Lung (tissue), 12 donors: ENCODE measurements around the gene GLYATL1. TPM values are rescaled to one million over a fixed set of nuclear protein-coding genes. Genes with fewer than 3 reads are reported as not detected.

Experiments
- ATAC-seq: fragments of 200-7000 bp; cut with Tn5 transposase; one replicate; pipeline ENCODE4 v1.9.1; 2020; ENCODE audit warnings: moderate number of reproducible peaks; ENCODE audit not compliant: insufficient read depth, low FRiP score
- DNase-seq, 3 donors: peaks; one replicate each; pipeline ENCODE4 v3.0.0-alpha.2; 2013 to 2017
- H3K27ac ChIP-seq, 2 donors: one replicate each; pipeline ENCODE4 v1.5.1; 2013; ENCODE audit warnings: mild to moderate bottlenecking in 2 of 2, moderate library complexity in 2 of 2, control low read depth in 1 of 2, inconsistent platforms in 1 of 2, low read depth in 1 of 2, low read length in 1 of 2
- H3K27me3 ChIP-seq, 3 donors: one replicate each; pipeline ENCODE4 v1.5.1; 2013; ENCODE audit warnings: low read length in 2 of 3; ENCODE audit not compliant: control insufficient read depth in 3 of 3, insufficient read depth in 3 of 3
- H3K36me3 ChIP-seq, 4 donors: one replicate each; pipeline ENCODE4 v1.5.1; 2013; ENCODE audit warnings: low read length in 4 of 4, mild to moderate bottlenecking in 1 of 4, moderate library complexity in 1 of 4; ENCODE audit not compliant: control insufficient read depth in 4 of 4, insufficient read depth in 4 of 4
- H3K4me1 ChIP-seq, 5 donors: one replicate each; pipeline ENCODE4 v1.5.1; 2013; ENCODE audit warnings: low read length in 5 of 5, mild to moderate bottlenecking in 2 of 5, moderate library complexity in 1 of 5; ENCODE audit not compliant: control insufficient read depth in 5 of 5, insufficient read depth in 5 of 5
- H3K4me3 ChIP-seq: one replicate; pipeline ENCODE4 v1.5.1; 2013; ENCODE audit warnings: mild to moderate bottlenecking, control low read depth, moderate library complexity
- H3K9ac ChIP-seq, 2 donors: one replicate each; pipeline ENCODE4 v1.5.1; 2013; ENCODE audit warnings: low read length in 2 of 2, control low read depth in 1 of 2; ENCODE audit not compliant: insufficient read depth in 1 of 2
- H3K9me3 ChIP-seq, 4 donors: one replicate each; pipeline ENCODE4 v1.5.1; 2013; ENCODE audit warnings: low read length in 3 of 4, mild to moderate bottlenecking in 1 of 4, moderate library complexity in 1 of 4; ENCODE audit not compliant: control insufficient read depth in 4 of 4, insufficient read depth in 3 of 4
- WGBS, 2 donors: extraction: QIAGEN DNeasy Blood & Tissue Kit; methylation state at CpG; one replicate each; pipeline ENCODE4 v1.1.7; 2013; 5-methylcytosine and 5-hydroxymethylcytosine counted together
- polyA plus RNA-seq, 2 donors: library from polyadenylated mRNA; stranded (reverse); fragments of 200-250 nt; gene quantifications; one replicate each; pipeline ENCODE4 v1.2.1, GENCODE V29; 2013
- total RNA-seq, 2 donors: library from RNA; depleted of rRNA in 1 of 2; stranded (reverse); fragments of >200 nt in 1 of 2; gene quantifications; one replicate each; pipeline ENCODE4 v1.2.1, GENCODE V29; 2014 to 2021
- TF ChIP-seq, protein P1 (sequence below): IDR thresholded peaks from 2 replicates; pipeline ENCODE4 v1.5.1; 2012; ENCODE audit warnings: mild to moderate bottlenecking; ENCODE audit errors: control extremely low read depth, extremely low read depth
- donor health status: control.
- donor health status: control.
- donor health status: Bipolar disorder and iron deficiency.
- donor health status: healthy.
- donor health status: DM: yes; HTN: yes; CAD: no.

The GLYATL1 gene
- total and polyA plus RNA-seq, 4 donors = 0.05 to 1.8 (median 0.31) TPM; not detected in 1

DNA sequence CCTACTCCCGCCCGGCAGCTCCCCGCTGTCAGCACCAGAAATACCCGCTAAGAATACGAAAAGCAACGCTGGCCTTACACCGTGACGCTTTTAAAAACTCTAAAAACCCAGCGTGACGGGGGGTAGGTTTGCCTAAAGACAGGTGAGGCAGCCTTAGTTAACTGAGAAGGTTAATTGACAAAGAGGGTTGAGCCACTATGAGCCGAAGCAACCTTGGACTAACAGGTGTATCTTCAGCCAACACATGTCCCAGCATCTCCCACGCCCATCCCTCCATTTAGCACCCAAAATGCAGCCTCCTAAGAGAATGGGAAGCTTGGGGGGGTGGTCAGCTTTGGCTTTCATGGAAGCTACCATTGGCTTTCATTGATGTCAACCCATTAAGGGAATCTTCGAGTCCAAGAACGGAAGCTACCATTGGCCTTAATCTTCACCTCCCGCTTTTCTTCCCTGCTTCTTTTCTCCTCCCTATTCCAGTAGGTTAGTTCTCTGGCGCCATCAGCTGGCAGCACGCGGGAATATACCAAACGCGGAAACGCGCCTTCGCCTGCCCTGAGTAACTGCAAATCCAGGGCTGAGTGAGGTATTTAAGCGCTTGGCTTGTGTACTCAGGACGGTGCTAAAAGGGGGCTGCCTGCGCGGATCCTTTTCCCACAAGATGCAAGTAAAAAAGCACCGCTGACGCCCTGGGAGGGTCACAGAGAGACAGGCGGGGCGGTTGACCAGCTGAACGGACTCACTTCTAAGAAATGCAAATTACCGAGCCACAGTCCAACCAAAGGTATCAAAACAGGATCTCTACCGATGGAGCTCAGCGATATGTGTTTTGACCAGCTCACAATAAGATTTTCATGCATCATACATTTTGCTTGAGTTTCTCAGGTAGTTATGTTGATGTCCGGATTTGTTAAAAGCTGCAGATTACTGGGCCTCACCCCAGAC is 38.5 kb upstream of the GLYATL1 start:
- no peak overlapping the region for H3K27ac ChIP-seq
- peak overlapping the region in 1 of 2 donors; percentile 38 for H3K9ac ChIP-seq
- H3K27me3 ChIP-seq = no peaks in the 10 kb centered on the region
- whole genome bisulfite sequencing, 2 donors = 28 to 34% methylated on average over 36 of the region's 36 CpGs
- ATAC-seq (peak; percentile 61), DNase-seq (peak; percentile 86 to 89 (median 89))
- no peaks in the 10 kb centered on the region for H3K9me3 ChIP-seq
- no peak overlapping the region for H3K4me3 ChIP-seq
- no peaks in the 10 kb centered on the region for H3K36me3 ChIP-seq
- TF ChIP-seq, protein P1, sequence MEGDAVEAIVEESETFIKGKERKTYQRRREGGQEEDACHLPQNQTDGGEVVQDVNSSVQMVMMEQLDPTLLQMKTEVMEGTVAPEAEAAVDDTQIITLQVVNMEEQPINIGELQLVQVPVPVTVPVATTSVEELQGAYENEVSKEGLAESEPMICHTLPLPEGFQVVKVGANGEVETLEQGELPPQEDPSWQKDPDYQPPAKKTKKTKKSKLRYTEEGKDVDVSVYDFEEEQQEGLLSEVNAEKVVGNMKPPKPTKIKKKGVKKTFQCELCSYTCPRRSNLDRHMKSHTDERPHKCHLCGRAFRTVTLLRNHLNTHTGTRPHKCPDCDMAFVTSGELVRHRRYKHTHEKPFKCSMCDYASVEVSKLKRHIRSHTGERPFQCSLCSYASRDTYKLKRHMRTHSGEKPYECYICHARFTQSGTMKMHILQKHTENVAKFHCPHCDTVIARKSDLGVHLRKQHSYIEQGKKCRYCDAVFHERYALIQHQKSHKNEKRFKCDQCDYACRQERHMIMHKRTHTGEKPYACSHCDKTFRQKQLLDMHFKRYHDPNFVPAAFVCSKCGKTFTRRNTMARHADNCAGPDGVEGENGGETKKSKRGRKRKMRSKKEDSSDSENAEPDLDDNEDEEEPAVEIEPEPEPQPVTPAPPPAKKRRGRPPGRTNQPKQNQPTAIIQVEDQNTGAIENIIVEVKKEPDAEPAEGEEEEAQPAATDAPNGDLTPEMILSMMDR = peak; percentile 21
- peaks cover 0 to 6% (median 0%) of the 10 kb centered on the region in 5 donors for H3K4me1 ChIP-seq

- no peak overlapping the region for H3K4me3 ChIP-seq
- H3K27me3 ChIP-seq = peaks cover 0 to under 1% (median 0%) of the 10 kb centered on the region in 3 donors
- peaks cover 0 to under 1% (median 0%) of the 10 kb centered on the region in 4 donors for H3K9me3 ChIP-seq
- H3K27ac ChIP-seq = no peak overlapping the region
- H3K36me3 ChIP-seq = no peaks in the 10 kb centered on the region
- ATAC-seq (no peak), DNase-seq (no peak)
- no peak overlapping the region for H3K9ac ChIP-seq
- 83 to 84% methylated on average over 1 of the region's 1 CpG for WGBS, 2 donors
- TF ChIP-seq, protein P1 = no peak
- peaks cover 0 to 6% (median 0%) of the 10 kb centered on the region in 5 donors for H3K4me1 ChIP-seq
Measured at GRCh38 chr11:58902881-58903280, 36.4 kb upstream of the GLYATL1 start.

DNA sequence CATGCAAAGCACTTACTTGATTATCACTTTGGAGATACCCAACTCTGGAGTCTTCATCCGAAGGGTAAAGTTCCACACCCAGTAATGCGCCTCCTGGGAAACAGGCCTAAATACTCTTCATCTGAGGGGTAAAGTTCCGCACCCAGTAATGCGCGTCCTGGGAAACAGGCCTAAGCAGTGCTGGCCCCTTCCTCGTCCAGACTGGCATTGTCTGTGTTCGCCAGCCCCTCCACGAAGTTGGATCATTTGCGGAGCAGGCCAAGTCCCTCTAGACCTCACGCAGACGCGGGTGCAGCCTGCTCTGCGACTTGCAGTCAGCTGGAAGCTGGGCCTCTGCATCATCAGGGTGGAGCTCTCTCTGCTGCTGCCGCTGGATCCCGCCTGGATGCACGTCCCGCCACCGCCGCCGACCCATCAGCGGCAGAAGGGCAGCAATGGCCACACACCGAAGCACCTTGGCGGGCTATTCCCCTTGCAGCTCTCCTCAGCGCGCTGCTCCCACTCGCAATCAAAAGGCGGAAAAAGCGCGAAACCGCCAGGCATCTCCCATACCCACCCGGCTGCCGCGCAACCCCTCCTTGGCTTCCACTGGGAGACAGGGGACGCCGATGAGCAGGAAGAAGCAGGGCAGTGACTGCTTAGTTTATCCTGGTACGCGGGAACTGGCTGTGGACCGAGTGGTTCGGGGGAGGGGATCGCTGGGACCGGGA is 34.1 kb upstream of the GLYATL1 start:
- Histone ChIP-seq H3K9ac (peak overlapping the region in 1 of 2 donors; percentile 3), H3K27ac (no peak overlapping the region)

More for the DNA sequence above, 34.1 kb upstream of the GLYATL1 start:
- peaks cover 0 to 6% (median 0%) of the 10 kb centered on the region in 5 donors for H3K4me1 ChIP-seq
- ATAC-seq (no peak), DNase-seq (peak; percentile 69 to 72 (median 69))
- TF ChIP-seq, protein P1 = no peak
- 8 to 9% methylated on average over 41 of the region's 41 CpGs for WGBS, 2 donors
- H3K36me3 ChIP-seq = no peaks in the 10 kb centered on the region
- peaks cover 0 to 2% (median 0%) of the 10 kb centered on the region in 4 donors for H3K9me3 ChIP-seq
- H3K4me3 ChIP-seq = no peak overlapping the region
- peaks cover 0 to 4% (median 0%) of the 10 kb centered on the region in 3 donors for H3K27me3 ChIP-seq
